ENCODE results near the gene DAGLB. TPM values are rescaled to one million over a fixed set of nuclear protein-coding genes. Genes with fewer than 3 reads are reported as not detected.
"Not testable (repeated sequence)": the region's sequence is repeated elsewhere in the genome, so short reads cannot be mapped to it uniquely, and the experiment has no call there.

DAGLB gene
- total RNA-seq, 3 donors from 2014 or later: 15.4 to 18.0 (median 17.6) TPM

DNA sequence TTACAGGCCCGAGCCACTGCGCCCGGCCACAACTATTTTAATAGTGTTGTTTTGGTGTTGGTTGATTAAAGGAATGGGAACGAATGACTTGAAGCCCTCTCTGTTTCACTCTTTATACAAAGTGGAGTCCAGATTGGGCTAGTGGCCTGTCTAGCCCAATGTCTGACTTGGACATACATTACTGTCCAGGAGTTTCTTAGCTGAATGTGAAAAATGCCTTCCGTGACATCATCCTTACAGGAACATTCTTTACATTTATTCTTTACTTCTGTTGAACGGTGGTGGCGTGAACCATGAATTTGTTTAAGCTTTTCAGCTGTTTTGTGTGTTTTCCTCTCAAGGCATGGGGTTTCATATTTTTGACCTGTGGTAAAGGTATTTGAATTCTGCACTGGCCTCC lies 67.9 kb downstream of the DAGLB start:
- no peak for DNase-seq (ENCODE audit: low spot score in 2 of 2)
- Histone ChIP-seq H3K9me3 (no peaks in the 10 kb centered on the region), H3K36me3 (no peaks in the 10 kb centered on the region), H3K27me3 (no peaks in the 10 kb centered on the region), H3K4me3 (no peak overlapping the region), H3K27ac (peak overlapping the region in 1 of 2 donors; percentile 1), H3K4me1 (peaks cover under 1 to 11% of the 10 kb centered on the region in 2 donors)
- TF ChIP-seq POLR2AphosphoS5 (IDR thresholded peaks at IDR 0.05) (no peak), POLR2A (IDR thresholded peaks at IDR 0.05) (no peak)
- TF ChIP-seq, protein P1, sequence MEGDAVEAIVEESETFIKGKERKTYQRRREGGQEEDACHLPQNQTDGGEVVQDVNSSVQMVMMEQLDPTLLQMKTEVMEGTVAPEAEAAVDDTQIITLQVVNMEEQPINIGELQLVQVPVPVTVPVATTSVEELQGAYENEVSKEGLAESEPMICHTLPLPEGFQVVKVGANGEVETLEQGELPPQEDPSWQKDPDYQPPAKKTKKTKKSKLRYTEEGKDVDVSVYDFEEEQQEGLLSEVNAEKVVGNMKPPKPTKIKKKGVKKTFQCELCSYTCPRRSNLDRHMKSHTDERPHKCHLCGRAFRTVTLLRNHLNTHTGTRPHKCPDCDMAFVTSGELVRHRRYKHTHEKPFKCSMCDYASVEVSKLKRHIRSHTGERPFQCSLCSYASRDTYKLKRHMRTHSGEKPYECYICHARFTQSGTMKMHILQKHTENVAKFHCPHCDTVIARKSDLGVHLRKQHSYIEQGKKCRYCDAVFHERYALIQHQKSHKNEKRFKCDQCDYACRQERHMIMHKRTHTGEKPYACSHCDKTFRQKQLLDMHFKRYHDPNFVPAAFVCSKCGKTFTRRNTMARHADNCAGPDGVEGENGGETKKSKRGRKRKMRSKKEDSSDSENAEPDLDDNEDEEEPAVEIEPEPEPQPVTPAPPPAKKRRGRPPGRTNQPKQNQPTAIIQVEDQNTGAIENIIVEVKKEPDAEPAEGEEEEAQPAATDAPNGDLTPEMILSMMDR (IDR thresholded peaks at IDR 0.05): no peak
- intact Hi-C loops (cut with DNase I; ENCODE audit: low total_unique reads): no loop called here

DNA sequence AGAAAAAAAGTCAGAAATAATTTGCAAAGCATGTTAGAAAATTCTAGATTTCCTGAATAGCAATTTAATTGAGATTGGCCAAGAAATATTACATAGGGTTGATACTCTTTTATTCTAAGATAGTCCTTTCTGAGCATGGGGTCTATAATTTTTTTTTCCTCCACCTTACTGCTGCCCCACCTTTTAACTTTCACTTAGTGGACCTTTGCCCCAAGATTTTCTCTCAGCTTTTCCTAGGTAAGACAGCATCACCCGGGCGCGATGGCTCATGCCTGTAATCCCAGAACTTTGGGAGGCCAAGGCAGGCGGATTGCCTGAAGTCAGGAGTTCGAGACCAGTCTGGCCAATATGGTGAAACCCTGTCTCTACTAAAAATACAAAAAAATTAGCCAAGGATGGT lies 69.2 kb downstream of the DAGLB start:
- DNase-seq (ENCODE audit: low spot score in 2 of 2); H3K27me3 ChIP-seq; H3K4me3 ChIP-seq; H3K36me3 ChIP-seq; H3K4me1 ChIP-seq; H3K9me3 ChIP-seq; intact Hi-C loops (cut with DNase I; ENCODE audit: low total_unique reads); H3K27ac ChIP-seq: not testable (repeated sequence)

DNA sequence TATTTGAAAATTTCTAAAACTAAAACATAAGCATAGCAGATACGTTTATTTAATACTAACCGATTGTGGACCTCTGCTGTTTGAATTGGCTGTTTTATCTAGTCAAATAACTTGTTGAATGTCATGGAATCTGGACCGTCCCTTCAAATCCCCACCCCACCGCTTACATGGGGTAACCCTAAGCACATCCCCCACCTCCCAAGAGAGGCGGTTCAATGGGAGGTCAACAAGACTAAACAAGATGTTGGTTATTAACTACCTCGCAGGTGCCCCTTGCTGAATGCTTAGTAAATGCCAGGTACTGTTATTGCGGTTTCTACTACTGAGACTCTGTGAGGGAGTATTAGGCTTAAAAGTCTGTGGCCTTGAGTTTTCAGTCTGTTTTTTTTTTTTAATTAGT lies 70.9 kb downstream of the DAGLB start:
- H3K4me1 ChIP-seq: no peaks in the 10 kb centered on the region
- TF ChIP-seq, protein P1 (IDR thresholded peaks at IDR 0.05): no peak
- TF ChIP-seq POLR2A (IDR thresholded peaks at IDR 0.05): no peak
- TF ChIP-seq POLR2AphosphoS5 (IDR thresholded peaks at IDR 0.05): no peak
- H3K36me3 ChIP-seq: no peaks in the 10 kb centered on the region
- peak overlapping the region in 1 of 3 donors; percentile 97 for H3K4me3 ChIP-seq
- H3K27me3 ChIP-seq: no peaks in the 10 kb centered on the region
- no peaks in the 10 kb centered on the region for H3K9me3 ChIP-seq
- intact Hi-C loops (cut with DNase I; ENCODE audit: low total_unique reads): no loop called here
- H3K27ac ChIP-seq: no peak overlapping the region
- DNase-seq (ENCODE audit: low spot score in 2 of 2): no peak

DNA sequence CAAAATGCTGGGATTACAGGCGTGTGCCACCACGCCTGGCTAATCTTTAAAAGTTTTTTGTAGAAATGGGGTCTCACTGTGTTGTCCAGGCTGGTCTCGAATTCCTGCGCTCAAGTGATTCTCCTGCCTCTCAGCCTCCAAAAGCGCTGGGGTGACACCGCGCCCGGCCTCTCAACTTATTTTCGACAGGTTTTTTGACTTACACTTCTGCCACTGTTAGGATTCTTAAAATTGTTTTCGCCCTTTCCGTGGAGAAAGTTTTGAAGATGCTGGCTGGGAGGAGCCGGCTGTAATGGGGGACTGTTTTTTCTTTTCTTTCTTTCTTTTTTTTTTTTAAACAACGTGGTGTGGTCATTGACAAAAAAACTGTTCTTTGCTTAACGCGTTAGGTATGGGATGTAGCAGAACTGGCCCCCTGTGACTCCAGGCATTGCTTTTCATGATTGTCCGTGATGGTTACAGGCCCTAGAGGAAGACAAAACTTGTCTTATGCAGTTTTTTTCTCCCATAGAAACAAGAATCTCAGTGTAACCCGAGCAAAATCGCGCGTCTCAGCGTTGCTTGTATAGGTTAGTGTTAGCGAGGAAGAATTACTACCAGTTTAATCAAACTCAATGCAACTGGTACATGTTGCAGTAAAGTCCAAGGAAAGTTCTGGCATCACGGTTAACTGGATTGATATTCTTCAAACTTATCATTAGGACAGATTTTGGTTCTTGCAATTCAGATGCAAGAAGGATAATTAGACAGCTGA lies 72.2 kb downstream of the DAGLB start:
- Histone ChIP-seq H3K4me1 (no peaks in the 10 kb centered on the region), H3K9me3 (no peaks in the 10 kb centered on the region), H3K36me3 (no peaks in the 10 kb centered on the region), H3K27me3 (no peaks in the 10 kb centered on the region), H3K4me3 (peak overlapping the region; percentile 70 to 97 (median 76)), H3K27ac (peak overlapping the region; percentile 93 to 100)
- TF ChIP-seq POLR2AphosphoS5 (IDR thresholded peaks at IDR 0.05) (no peak), POLR2A (IDR thresholded peaks at IDR 0.05) (no peak)
- TF ChIP-seq, protein P1 (IDR thresholded peaks at IDR 0.05): no peak
- no peak for DNase-seq (ENCODE audit: low spot score in 2 of 2)
- intact Hi-C loops (cut with DNase I; ENCODE audit: low total_unique reads): no loop called here

DNA sequence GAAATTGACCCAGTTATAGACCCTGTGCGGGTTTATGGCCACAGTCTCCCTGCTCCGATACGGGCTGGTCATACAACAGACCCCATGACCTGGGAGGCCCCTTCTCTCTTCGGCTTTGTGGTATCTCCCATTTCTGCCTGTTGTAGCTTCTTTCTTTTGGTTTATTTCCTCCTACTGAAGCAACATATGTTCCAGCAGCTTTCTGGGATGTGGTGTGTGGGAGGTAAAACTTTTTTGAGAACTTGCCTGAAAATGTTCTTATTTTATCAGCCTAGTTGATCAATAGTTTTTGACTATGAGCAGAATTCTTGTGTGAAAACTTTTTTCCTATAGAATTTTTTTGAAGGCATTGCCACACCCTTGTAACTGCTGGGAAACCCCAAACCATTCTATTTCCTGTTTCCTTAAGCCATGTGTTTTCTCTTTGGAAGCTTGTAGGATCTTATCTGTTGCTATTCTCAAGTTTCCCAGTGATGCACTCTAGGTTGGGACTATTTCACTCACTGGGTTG lies 80.0 kb downstream of the DAGLB start:
- TF ChIP-seq POLR2A (IDR thresholded peaks at IDR 0.05) (no peak), POLR2AphosphoS5 (IDR thresholded peaks at IDR 0.05) (no peak)
- TF ChIP-seq, protein P1 (IDR thresholded peaks at IDR 0.05): no peak
- Histone ChIP-seq H3K9me3 (no peaks in the 10 kb centered on the region), H3K27me3 (no peaks in the 10 kb centered on the region), H3K27ac (peak overlapping the region; percentile 41 to 73), H3K36me3 (no peaks in the 10 kb centered on the region), H3K4me1 (no peaks in the 10 kb centered on the region), H3K4me3 (no peak overlapping the region)
- intact Hi-C loops (cut with DNase I; ENCODE audit: low total_unique reads): no loop called here
- DNase-seq (ENCODE audit: low spot score in 2 of 2): no peak
